ENCODE results near the gene PRKRIP1. TPM values are rescaled to one million over a fixed set of nuclear protein-coding genes. Genes with fewer than 3 reads are reported as not detected.

The PRKRIP1 gene
- total RNA-seq, 1 donor from 2014 or later, result 10.6 TPM

GRCh38 chr7:102424787-102425218, 28.6 kb downstream of the PRKRIP1 start:
- no peak for ATAC-seq
- no peak for DNase-seq (ENCODE audit: missing footprints)
- intact Hi-C loops (cut with DNase I), result no loop called here

GRCh38 chr7:102425639-102426267, 29.6 kb downstream of the PRKRIP1 start:
- ATAC-seq (peak; percentile 32), DNase-seq (ENCODE audit: missing footprints) (peak; percentile 86)
- intact Hi-C loops (cut with DNase I), result no loop called here

DNA sequence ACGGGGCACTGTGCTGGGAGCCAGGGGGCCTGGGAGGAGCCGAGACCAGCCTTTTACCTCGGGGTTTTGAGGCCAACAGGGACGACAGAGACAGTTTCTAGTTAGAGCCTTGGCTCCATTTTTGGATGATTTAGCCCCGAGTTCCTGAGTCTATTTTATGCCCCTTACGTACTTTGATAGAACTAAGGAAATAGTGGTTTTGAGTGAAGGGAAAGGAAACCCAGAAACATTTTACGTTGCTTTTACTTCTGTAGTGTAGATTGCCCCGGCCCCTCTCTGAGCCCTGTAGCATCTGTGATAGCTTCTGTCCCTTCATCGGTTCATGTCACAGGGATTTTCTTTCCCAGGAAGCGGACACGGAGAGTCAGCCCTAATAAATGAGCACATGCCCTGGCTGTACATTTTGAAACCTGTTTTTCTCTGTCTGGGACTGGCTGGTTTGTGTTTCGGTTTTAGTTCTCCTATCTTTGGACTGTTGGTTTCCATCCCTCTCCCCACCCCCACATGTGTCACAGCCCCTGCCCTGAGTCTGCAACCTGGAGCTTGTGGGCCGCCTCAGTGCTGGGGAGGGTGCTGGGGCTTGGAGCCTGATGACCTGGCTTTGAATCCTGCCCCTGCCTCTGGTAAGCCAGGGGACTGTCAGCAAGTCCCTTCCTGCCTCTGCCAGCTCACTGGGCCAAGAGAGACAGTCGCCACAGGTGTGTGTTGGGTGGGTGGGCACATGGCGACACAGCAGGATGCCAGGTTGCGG, 30.3 kb downstream of the PRKRIP1 start:
- DNase-seq (ENCODE audit: missing footprints) (peak; percentile 70), ATAC-seq (peak; percentile 38)
- intact Hi-C loops (cut with DNase I), result no loop called here

- no peak for DNase-seq (ENCODE audit: missing footprints)
- ATAC-seq, result no peak
- intact Hi-C loops (cut with DNase I), result no loop called here
Observed at GRCh38 chr7:102427019-102427405, 30.8 kb downstream of the PRKRIP1 start.

GRCh38 chr7:102429141-102429899, 33.2 kb downstream of the PRKRIP1 start:
- intact Hi-C loops (cut with DNase I), result no loop called here
- DNase-seq (ENCODE audit: missing footprints), result no peak
- no peak for ATAC-seq

GRCh38 chr7:102431617-102432298, 35.6 kb downstream of the PRKRIP1 start:
- intact Hi-C loops (cut with DNase I), result no loop called here
- ATAC-seq, result no peak
- no peak for DNase-seq (ENCODE audit: missing footprints)

GRCh38 chr7:102432442-102433218, 36.5 kb downstream of the PRKRIP1 start:
- ATAC-seq (peak; percentile 20), DNase-seq (ENCODE audit: missing footprints) (no peak)
- intact Hi-C loops (cut with DNase I), result no loop called here

DNA sequence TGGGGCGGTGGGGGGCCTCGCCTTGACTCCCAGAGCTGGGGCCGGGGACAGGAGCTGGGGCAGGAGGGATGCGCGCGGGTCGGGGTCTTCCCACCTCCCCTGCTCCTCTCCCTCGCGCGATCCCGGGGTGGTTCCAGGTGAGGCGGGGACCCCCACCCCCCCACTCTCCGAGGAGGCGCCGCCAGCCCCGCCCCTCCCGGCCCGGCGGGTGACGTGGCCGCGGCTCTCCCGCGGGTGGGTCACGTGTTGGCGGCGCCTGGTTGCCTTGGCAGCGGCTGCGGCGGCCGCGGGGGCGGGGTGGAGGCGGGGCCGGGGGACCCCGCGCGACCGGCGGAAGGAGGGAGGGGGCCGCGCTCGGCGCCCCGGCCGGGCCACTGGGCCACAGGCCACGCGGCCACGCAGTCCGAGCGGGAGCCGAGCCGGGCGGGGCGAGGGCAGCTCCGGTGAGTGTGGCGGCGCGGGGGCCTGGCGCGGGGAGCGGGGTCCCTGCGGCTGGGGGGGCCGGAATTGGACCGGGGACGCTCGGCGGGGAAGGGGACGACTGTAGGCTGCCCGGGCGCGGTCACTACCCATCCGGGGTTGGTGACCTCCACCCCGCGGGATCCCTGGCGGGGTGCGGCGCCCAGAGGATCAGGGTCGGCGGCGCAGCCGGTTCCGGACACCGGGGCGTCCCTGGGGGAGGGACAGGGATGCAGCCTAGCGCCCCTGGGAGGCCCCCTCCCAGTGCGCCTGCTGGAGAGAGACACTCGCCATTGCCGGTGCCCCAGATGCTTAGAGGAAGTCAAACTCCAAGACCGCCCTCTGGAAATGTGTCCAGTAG, 37.3 kb downstream of the PRKRIP1 start, which contains the start of gene ORAI2:
ORAI2 (plus strand) TSS at position 357 of the 820 bp plus-strand sequence. CDS start 5,382 bp downstream, outside the sequence.
- DNase-seq (ENCODE audit: missing footprints) (peak; percentile 93), ATAC-seq (peak; percentile 77)
- intact Hi-C loops (cut with DNase I), result no loop called here

- intact Hi-C loops (cut with DNase I), result no loop called here
Observed at GRCh38 chr7:102434039-102434486, 37.9 kb downstream of the PRKRIP1 start.

GRCh38 chr7:102436118-102436517, 40.0 kb downstream of the PRKRIP1 start:
- intact Hi-C loops (cut with DNase I), result no loop called here
- no peak for DNase-seq (ENCODE audit: missing footprints)
- ATAC-seq, result no peak

More at GRCh38 chr7:102434039-102434486, 37.9 kb downstream of the PRKRIP1 start:
- ATAC-seq (peak; percentile 6), DNase-seq (ENCODE audit: missing footprints) (no peak)

GRCh38 chr7:102439963-102440795, 44.0 kb downstream of the PRKRIP1 start:
- intact Hi-C loops (cut with DNase I), result no loop called here
- ATAC-seq, result peak; percentile 31
- no peak for DNase-seq (ENCODE audit: missing footprints)

- DNase-seq (ENCODE audit: missing footprints) (no peak), ATAC-seq (no peak)
- intact Hi-C loops (cut with DNase I), result no loop called here
Observed at GRCh38 chr7:102444961-102445673, 49.0 kb downstream of the PRKRIP1 start.

DNA sequence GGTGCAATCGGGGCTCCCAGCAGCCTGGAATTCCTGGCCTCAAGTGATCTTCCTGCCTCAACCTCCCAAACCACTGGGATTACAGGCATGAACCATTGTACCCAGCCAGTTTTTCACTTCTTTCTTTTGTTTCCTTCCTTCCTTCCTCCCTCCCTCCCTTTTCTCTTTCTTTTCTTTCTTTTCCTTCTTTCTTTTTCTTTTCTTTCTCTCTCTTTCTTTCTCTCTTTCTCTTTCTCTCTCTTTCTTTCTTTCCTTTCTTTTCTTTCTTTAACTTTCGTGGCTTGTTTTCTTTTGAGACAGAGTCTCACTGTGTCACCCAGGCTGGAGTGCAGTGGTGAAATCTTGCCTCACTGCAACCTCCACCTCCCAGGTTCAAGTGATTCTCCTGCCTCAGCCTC, 49.5 kb downstream of the PRKRIP1 start:
- intact Hi-C loops (cut with DNase I), result no loop called here
- DNase-seq (ENCODE audit: missing footprints) (no peak), ATAC-seq (no peak)

GRCh38 chr7:102446387-102447156, 50.4 kb downstream of the PRKRIP1 start:
- DNase-seq (ENCODE audit: missing footprints), result no peak
- ATAC-seq, result peak; percentile 31
- intact Hi-C loops (cut with DNase I), result no loop called here

DNA sequence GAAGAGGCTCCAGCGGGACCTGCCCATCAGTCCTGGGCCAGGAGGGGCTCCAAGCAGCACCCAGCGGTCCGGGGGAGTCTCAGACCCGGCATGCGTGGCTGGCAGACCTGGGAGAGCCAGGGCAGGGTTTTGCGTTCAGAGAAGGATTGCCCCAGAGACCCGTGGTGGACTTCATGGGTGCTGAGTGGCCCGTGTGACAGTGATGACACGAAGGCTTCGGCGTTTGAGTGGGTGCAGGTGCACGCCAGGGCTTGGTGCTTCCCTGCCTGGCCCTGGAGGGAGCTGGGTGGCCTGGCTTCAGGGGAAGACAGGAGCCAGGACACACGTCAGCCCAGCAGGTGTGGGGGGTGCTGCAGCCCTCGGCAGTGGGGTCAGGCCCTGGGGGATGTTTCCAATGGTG, 51.1 kb downstream of the PRKRIP1 start:
- DNase-seq (ENCODE audit: missing footprints) (no peak), ATAC-seq (no peak)
- intact Hi-C loops (cut with DNase I), result no loop called here

Data from Right ventricle myocardium inferior (tissue), 1 donor.